ENCODE measurements around the gene MAP3K21.
A peak's percentile ranks its signal among the peaks of the same experiment; 100 is the strongest.

The MAP3K21 gene

GRCh38 chr1:233390842-233391737, 63.6 kb downstream of the MAP3K21 start:
- DNase-seq: no peak

- no peak for DNase-seq
Measured at GRCh38 chr1:233393084-233393840, 65.7 kb downstream of the MAP3K21 start.

GRCh38 chr1:233393926-233394680, 66.6 kb downstream of the MAP3K21 start:
- no peak for DNase-seq

- DNase-seq: peak; percentile 76
Measured at GRCh38 chr1:233394860-233395717, 67.6 kb downstream of the MAP3K21 start.

GRCh38 chr1:233395863-233396646, 68.5 kb downstream of the MAP3K21 start:
- no peak for DNase-seq

- no peak for DNase-seq
Measured at GRCh38 chr1:233406339-233406960, 78.9 kb downstream of the MAP3K21 start.

- no peak for DNase-seq
Measured at GRCh38 chr1:233406994-233407631, 79.6 kb downstream of the MAP3K21 start.

- DNase-seq: peak; percentile 39
Measured at GRCh38 chr1:233409540-233409939, 82.0 kb downstream of the MAP3K21 start.

GRCh38 chr1:233410906-233411305, 83.4 kb downstream of the MAP3K21 start:
- DNase-seq: no peak

GRCh38 chr1:233412812-233413211, 85.3 kb downstream of the MAP3K21 start:
- DNase-seq: no peak

GRCh38 chr1:233421293-233421692, 93.8 kb downstream of the MAP3K21 start:
- DNase-seq: no peak

GRCh38 chr1:233424779-233425178, 97.3 kb downstream of the MAP3K21 start:
- peak; percentile 21 for DNase-seq

GRCh38 chr1:233427907-233428306, 100.4 kb downstream of the MAP3K21 start:
- no peak for DNase-seq

- DNase-seq: peak; percentile 16
Measured at GRCh38 chr1:233431753-233432403, 104.4 kb downstream of the MAP3K21 start.

GRCh38 chr1:233432916-233433315, 105.4 kb downstream of the MAP3K21 start:
- DNase-seq: no peak

GRCh38 chr1:233433436-233434210, 106.1 kb downstream of the MAP3K21 start:
- no peak for DNase-seq

Data from DMS53 (cell line).